ENCODE measurements around the gene E2F6. TPM values are rescaled to one million over a fixed set of nuclear protein-coding genes. Genes with fewer than 3 reads are reported as not detected.

E2F6 gene
- total and polyA plus RNA-seq, 9 of the 15 experiments (the other 6 are each of a cell fraction or from before 2014, with no cell fraction given): 13.6 to 33.9 (median 26.1) TPM

- TF ChIP-seq ATF6 (CRISPR knock-in tag; IDR thresholded peaks at IDR 0.05): peak; percentile 99
- peak; percentile 100 for TF ChIP-seq MGA (IDR thresholded peaks at IDR 0.05)
- peak; percentile 91 for TF ChIP-seq RNF2 (IDR thresholded peaks at IDR 0.05)
- peak in 1 of 2 experiments; percentile 59; a peak in 1 of 4 replicates for TF ChIP-seq ETV6 (IDR thresholded peaks at IDR 0.05; ENCODE audit: borderline replicate concordance in 1 of 2, low read depth in 2 of 2, low read length in 1 of 2)
- TF ChIP-seq ETV6 (CRISPR knock-in tag; IDR thresholded peaks at IDR 0.05; ENCODE audit: borderline replicate concordance): peak; percentile 96; the same call in 1 of the 2 replicates
- no peak for TF ChIP-seq ZNF780A (CRISPR knock-in tag; IDR thresholded peaks at IDR 0.05)
- TF ChIP-seq ZNF512 (tag; IDR thresholded peaks at IDR 0.05): no peak
- no peak; the same call in 1 of the 2 replicates for TF ChIP-seq ZNF274 (IDR thresholded peaks at IDR 0.05; ENCODE audit: borderline replicate concordance, low read depth, low read length)
- TF ChIP-seq ZNF277 (CRISPR knock-in tag; IDR thresholded peaks at IDR 0.05; ENCODE audit: borderline replicate concordance): no peak
- no peak for TF ChIP-seq MCM7 (IDR thresholded peaks at IDR 0.05)
Measured at GRCh38 chr2:11465485-11466306, at the start of gene E2F6 (continued).

Measured in K562 (cell line).